Rectal smooth muscle tissue (tissue), 1 donor: ENCODE measurements around the gene UACA.

Source experiments
- H3K27ac ChIP-seq: one replicate; pipeline ENCODE4 v1.7.0; 2013; ENCODE audit warnings: low read depth, low read length, inconsistent platforms
- H3K27me3 ChIP-seq: one replicate; pipeline ENCODE4 v1.7.0; 2013; ENCODE audit warnings: low read length; ENCODE audit not compliant: control insufficient read depth, insufficient read depth
- H3K36me3 ChIP-seq: one replicate; pipeline ENCODE4 v1.7.0; 2013; ENCODE audit warnings: low read length; ENCODE audit not compliant: control insufficient read depth, insufficient read depth
- H3K4me1 ChIP-seq: one replicate; pipeline ENCODE4 v1.7.0; 2013; ENCODE audit warnings: low read length; ENCODE audit not compliant: control insufficient read depth, insufficient read depth
- H3K4me3 ChIP-seq: one replicate; pipeline ENCODE4 v1.7.0; 2013; ENCODE audit warnings: low read length
- H3K9ac ChIP-seq: one replicate; pipeline ENCODE4 v1.7.0; 2013; ENCODE audit warnings: low read length

Gene UACA

DNA sequence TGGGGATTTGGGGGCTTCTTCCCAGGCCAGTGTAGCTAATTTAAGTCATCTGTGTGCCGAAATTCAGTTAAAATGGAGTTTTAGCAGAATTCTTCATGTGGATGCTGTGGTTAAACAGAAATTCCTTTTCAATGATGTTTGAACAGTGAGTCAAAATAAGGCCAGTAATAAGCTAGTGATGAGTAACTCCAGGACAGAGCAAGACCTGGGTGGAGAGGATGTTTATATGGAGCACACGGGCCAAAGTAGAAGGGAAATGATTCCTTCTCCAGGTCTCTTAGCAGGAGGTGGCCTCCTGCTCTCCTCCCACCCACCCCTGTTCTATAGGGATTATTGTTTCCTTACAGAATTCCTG is 31.9 kb upstream of the UACA start:
- H3K4me3 ChIP-seq = no peak overlapping the region
- no peaks in the 10 kb centered on the region for H3K4me1 ChIP-seq
- no peak overlapping the region for H3K9ac ChIP-seq
- H3K27ac ChIP-seq = no peak overlapping the region
- no peaks in the 10 kb centered on the region for H3K27me3 ChIP-seq
- no peaks in the 10 kb centered on the region for H3K36me3 ChIP-seq

DNA sequence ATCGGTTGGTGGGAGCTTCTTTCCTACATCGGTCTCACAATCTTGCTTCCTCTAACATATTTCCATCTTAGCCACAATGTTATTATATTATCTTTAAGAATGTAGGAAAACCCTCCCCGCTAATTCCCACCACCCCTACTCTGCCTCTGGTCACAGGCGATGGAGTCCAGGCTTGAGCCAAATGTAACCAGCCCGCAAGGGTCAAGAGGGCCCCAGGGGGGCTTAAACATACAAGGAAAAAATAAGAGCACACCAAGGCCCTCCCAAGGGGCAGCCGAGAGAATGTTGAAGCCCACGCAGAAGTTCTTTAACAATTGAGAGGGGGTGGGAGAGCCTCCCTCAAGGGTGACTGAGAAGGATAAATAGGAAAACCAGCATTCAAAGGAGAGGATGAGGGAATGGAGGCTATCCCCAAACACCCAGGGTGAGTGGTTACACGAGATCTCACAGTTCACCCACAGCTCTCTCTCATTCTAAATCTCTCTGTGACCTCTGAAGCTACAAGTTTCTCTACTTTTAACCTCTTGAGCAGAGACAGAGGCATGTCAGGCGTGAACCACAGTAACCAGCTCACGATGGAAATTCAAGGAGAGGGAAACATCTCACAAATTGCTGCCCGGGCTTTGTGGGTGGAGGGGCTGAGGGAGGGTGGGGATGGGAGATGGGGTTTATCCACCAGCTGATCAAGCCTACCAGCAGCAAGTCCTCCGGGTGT is 31.4 kb upstream of the UACA start:
- Histone ChIP-seq H3K27ac (no peak overlapping the region), H3K27me3 (no peaks in the 10 kb centered on the region), H3K4me1 (no peaks in the 10 kb centered on the region), H3K4me3 (no peak overlapping the region), H3K9ac (no peak overlapping the region), H3K36me3 (no peaks in the 10 kb centered on the region)

DNA sequence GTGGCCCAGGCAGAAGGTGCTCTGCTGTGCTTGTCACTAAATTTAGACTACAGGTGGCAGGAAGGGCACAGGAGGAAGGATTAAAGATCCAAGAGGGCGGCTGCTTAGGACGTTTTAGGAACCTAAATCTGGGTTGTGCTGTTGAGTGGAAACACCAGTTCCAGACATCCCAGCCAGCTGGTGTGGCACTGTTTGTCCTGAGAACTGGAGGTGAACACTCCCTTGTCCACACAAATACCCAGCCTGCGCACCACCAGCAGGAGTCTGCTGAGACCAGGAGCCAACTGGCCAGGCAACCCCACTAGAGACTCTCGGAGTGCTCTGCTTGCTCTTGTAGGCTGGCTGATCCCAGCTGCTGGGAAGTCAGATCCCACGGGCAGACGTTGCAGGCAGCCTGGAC is 30.3 kb upstream of the UACA start:
- no peaks in the 10 kb centered on the region for H3K27me3 ChIP-seq
- no peaks in the 10 kb centered on the region for H3K36me3 ChIP-seq
- H3K9ac ChIP-seq = no peak overlapping the region
- H3K27ac ChIP-seq = no peak overlapping the region
- H3K4me1 ChIP-seq = no peaks in the 10 kb centered on the region
- H3K4me3 ChIP-seq = no peak overlapping the region

DNA sequence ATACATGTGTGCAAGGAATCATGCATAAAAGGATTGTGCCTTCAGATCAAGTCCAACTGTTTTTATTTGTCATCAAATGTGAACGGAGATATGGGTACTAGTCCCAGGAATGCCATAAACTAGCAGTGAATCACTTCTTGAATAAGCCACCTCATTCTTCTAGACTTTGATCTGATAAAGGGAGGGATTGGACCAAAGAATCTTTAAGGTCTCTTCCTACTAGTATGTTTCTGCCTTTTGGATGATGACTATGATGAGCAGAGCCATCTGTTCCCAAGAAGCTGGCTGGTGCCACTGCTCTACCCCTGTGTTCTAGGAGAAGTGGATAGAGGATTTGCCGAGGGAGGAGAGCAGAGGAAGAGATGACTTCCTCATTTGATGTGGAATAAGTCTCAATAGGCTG is 28.8 kb upstream of the UACA start:
- H3K4me3 ChIP-seq = no peak overlapping the region
- no peaks in the 10 kb centered on the region for H3K4me1 ChIP-seq
- H3K27ac ChIP-seq = no peak overlapping the region
- no peak overlapping the region for H3K9ac ChIP-seq
- no peaks in the 10 kb centered on the region for H3K36me3 ChIP-seq
- H3K27me3 ChIP-seq = no peaks in the 10 kb centered on the region

DNA sequence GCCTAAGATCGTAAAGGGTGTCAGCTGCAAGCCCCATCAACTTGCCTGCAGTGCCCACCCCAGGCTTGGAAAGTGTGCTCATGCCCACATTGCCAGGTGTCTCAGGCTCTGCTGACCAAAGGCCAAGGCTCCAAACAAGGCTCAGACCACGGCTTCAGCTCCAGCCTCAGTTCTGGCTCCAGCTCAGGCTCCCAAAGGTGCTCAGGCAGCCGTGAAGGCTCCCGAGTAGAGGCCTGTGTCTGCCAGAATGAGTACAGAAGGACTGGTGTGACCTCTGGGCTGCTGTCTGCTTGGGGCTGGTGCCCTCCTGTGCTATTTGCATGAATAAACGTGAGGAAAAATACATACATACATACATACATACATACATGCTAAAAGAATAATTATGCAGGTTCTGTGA is 27.9 kb upstream of the UACA start:
- Histone ChIP-seq H3K27me3 (no peaks in the 10 kb centered on the region), H3K9ac (no peak overlapping the region), H3K4me1 (no peaks in the 10 kb centered on the region), H3K4me3 (no peak overlapping the region), H3K27ac (no peak overlapping the region), H3K36me3 (no peaks in the 10 kb centered on the region)

DNA sequence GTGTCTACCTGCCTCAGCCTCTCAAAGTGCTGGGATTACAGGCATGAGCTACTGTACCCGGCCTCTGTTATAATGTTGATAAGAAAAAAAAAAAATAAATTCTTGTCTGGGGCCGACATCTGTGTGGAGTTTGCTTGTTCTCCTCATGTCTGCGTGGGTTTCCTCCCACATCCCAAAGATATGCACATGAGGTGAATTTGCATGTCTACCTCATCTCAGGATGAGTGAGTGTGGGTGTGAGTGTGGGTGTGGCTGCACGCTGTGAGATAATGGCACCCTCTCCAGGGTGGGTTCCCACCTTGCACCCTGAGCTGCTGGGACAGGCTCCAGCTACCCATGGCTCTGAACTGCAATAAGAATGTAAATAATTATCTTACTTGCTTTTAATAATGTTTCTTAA is 25.9 kb upstream of the UACA start:
- Histone ChIP-seq H3K4me3 (no peak overlapping the region), H3K36me3 (no peaks in the 10 kb centered on the region), H3K27ac (no peak overlapping the region), H3K9ac (no peak overlapping the region), H3K27me3 (no peaks in the 10 kb centered on the region), H3K4me1 (no peaks in the 10 kb centered on the region)

DNA sequence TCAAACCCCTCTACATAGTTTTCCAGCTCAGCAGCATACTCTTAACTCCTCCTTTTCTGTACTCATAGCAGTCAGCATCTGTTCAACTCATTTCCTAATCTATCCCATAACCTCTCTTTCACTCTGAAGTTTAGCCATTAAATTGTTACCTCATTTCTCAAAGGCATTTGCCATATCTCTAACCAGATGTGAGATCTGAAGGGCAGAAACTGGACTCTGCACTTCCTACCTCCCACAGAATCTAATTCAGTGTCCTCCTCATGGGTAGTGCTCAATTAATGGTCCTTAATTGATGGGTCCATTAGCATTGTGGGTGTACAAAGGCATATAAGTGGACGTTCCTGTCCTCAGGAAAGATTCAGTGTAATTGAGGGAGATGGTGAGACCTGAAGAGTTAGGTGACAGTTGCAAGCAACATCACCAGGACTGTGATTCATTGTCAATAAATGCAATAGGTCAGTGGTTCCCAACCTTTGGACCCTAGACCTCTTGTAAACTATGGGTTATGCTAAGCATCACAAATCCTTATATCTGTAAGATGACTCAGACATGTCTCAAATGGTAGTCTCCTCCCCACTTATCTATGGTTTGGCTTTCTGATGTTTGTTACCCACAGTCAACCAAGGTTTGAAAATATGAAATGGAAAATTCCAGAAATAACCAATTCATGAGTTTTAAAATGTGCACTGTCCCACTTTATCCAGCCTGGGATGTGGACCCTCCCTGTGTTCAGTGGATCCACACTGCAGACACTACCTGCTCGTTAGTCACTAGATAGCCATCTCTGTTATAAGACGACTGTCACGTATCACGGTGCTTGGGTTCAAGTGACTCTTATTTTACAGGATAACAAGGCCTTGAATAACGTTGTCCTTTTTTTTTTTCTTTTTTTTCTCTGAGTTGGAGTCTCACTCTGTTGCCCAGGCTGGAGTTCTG is 25.0 kb upstream of the UACA start:
- Histone ChIP-seq H3K4me1 (no peaks in the 10 kb centered on the region), H3K27ac (no peak overlapping the region), H3K27me3 (no peaks in the 10 kb centered on the region), H3K36me3 (no peaks in the 10 kb centered on the region), H3K4me3 (no peak overlapping the region), H3K9ac (no peak overlapping the region)

DNA sequence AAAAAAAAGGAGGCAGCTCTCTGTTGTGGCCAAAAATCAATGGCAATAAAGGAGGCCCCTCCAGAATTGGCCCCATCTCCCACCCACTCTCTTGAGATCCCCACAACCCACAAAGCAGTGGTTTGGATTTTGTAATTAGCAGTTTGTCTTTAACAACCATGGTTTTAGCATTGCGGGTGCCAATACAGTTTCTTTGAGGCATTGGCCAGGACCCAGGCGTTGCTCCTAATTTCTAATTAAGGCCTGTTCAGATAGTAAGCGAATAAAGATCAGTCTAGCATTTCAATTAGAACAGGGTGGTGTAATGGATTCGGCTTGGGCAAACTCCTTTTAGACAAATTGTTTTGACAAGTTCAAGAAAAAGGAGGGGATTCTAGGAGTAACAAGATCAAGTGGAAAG is 23.6 kb upstream of the UACA start:
- H3K4me3 ChIP-seq = no peak overlapping the region
- no peaks in the 10 kb centered on the region for H3K27me3 ChIP-seq
- no peaks in the 10 kb centered on the region for H3K36me3 ChIP-seq
- no peaks in the 10 kb centered on the region for H3K4me1 ChIP-seq
- no peak overlapping the region for H3K9ac ChIP-seq
- H3K27ac ChIP-seq = no peak overlapping the region

DNA sequence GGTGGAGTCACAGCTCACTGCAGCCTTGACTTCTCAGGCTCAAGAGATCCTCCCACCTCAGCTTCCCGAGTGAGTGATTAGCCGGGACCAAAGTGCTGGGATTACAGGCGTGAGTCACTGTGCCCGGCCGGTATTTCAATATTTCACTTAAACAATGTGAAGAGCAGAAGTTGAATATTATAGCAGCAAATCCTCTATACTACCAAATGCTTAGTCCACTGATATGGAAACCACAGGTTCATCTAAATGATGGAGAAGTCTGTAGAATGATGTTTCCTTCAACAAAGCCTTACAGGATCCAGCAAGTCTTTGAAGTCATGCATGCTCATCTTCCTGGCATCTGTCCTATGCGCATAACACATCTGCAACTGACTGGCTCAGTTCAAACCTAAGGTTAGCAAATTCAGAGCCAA is 20.3 kb upstream of the UACA start:
- H3K27me3 ChIP-seq = no peaks in the 10 kb centered on the region
- H3K9ac ChIP-seq = no peak overlapping the region
- no peak overlapping the region for H3K27ac ChIP-seq
- no peaks in the 10 kb centered on the region for H3K4me1 ChIP-seq
- H3K36me3 ChIP-seq = no peaks in the 10 kb centered on the region
- H3K4me3 ChIP-seq = no peak overlapping the region

DNA sequence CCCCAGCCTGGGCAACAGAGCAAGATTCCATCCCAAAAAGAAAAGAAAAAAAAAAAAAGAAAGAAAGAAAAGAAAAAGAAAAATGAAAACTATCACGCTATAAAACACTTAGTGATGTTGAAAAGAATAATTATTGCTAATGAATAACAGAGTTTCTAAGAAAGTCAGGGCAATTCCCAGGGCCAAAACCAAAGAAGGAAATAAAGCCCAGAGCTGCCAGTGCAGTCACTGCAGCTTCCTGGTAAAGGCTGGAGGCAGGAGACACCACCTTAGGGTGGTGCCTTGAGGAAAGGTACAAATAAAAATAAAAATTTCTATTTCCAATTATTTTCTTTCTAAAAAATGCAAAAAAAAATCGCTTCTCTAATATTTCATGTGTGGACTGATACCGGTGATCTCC is 19.7 kb upstream of the UACA start:
- H3K4me1 ChIP-seq = no peaks in the 10 kb centered on the region
- no peak overlapping the region for H3K27ac ChIP-seq
- H3K27me3 ChIP-seq = no peaks in the 10 kb centered on the region
- H3K4me3 ChIP-seq = no peak overlapping the region
- no peaks in the 10 kb centered on the region for H3K36me3 ChIP-seq
- no peak overlapping the region for H3K9ac ChIP-seq

DNA sequence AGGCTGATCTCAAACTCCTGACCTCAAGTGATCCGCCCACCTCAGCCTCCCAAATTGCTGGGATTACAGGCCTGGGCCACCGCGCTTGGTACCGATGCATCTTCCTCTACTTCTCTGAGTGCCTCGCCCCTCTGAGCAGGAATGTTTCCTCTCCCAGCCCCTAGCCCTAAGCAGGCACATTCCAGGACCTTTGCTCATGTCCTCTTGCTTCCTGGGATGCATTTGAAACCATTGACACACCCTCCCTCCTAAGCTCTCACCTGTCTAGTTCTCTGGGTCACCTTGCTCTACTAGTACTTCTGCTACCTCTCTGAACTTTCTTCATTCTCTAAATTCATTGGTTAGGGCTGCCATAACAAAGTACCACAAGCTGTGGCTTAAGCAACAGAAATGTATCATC is 17.9 kb upstream of the UACA start:
- H3K4me3 ChIP-seq = no peak overlapping the region
- no peaks in the 10 kb centered on the region for H3K27me3 ChIP-seq
- H3K9ac ChIP-seq = no peak overlapping the region
- H3K4me1 ChIP-seq = no peaks in the 10 kb centered on the region
- no peaks in the 10 kb centered on the region for H3K36me3 ChIP-seq
- H3K27ac ChIP-seq = no peak overlapping the region

DNA sequence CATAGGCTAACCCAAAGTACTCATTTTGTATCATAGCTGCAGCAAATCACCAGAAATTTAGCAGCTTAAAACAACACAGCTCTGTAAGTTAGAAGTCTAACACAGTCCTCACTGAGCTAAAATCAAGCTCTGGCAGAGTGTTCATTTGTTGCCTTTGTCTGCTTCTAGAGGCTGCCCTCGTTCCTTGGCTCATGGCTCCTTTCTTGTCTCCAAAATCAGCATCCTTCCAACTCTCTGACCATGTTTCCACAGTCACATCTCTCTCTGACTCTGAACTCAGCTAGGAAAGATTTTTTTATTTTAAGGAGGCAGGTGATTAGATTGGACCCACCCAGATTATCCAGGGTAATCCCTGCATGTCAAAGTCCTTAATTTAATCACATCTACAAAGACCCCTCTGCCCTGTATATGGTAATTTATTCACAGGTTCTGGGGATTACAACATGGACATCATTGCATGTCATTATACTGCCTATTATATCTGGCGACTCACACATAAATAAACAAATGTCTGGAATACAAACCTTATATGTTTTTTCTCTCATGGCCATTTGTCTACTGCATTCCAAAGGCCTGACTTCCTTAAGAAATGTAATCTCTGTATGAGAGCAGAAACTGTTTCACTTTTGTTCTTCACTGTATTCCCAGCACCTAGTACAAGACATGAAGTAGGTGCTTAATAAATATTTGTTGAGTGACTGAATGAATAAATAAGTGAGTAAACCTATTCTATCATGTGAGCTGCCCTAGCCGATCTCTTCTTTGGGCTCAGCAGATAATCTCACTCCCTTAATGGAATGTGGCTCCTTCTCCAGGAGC is 15.1 kb upstream of the UACA start:
- Histone ChIP-seq H3K4me1 (no peaks in the 10 kb centered on the region), H3K27ac (no peak overlapping the region), H3K36me3 (no peaks in the 10 kb centered on the region), H3K27me3 (no peaks in the 10 kb centered on the region), H3K9ac (no peak overlapping the region), H3K4me3 (no peak overlapping the region)
